PC-3 (cell line): ENCODE data around the gene C11orf86. TPM values are rescaled to one million over a fixed set of nuclear protein-coding genes. Genes with fewer than 3 reads are reported as not detected.

Source experiments
- ATAC-seq: fragments of 200-7000 bp; cut with Tn5 transposase; 2 replicates; pipeline ENCODE4 v1.9.1; 2020; ENCODE audit warnings: mild to moderate bottlenecking, moderate library complexity
- BruUV-seq: library from RNA; stranded (reverse); fragments of 400-500 nt; replicated peaks from 2 replicates; lab custom pipeline; 2021; lab: Mats Ljungman, UMichigan
- CTCF ChIA-PET: fragments of 300-600 bp; sonication (Branson Sonifier 250); formaldehyde crosslinking; loops from one replicate; lab custom pipeline; 2022; ENCODE audit warnings: antibody characterized with exemption; lab: Charles Lee
- POLR2A ChIA-PET: fragments of 300-600 bp; sonication (Branson Sonifier 250); formaldehyde crosslinking; loops from one replicate; lab custom pipeline; 2022; ENCODE audit warnings: antibody characterized with exemption; ENCODE audit not compliant: unreplicated experiment; lab: Charles Lee
- DNase-seq: peaks from one replicate; pipeline ENCODE4 v3.0.0-alpha.2; 2015
- H2AFZ ChIP-seq: fragments of 300-600 bp; sonication (generic); 2 replicates; pipeline ENCODE4 v1.6.0; 2016; ENCODE audit warnings: antibody characterized with exemption, low read length
- H3F3A ChIP-seq: fragments of 300-600 bp; sonication (generic); one replicate; pipeline ENCODE4 v1.6.0; 2017; ENCODE audit warnings: antibody characterized with exemption, low read length, control low read depth, mild to moderate bottlenecking; ENCODE audit not compliant: unreplicated experiment
- H3K27ac ChIP-seq: fragments of 300-600 bp; sonication (generic); 2 replicates; pipeline ENCODE4 v1.5.1; 2016; ENCODE audit warnings: mild to moderate bottlenecking, low read length
- H3K27me3 ChIP-seq: fragments of 300-600 bp; sonication (generic); 2 replicates; pipeline ENCODE4 v1.6.1; 2016; ENCODE audit warnings: low read length, mixed read lengths
- H3K36me3 ChIP-seq: fragments of 300-600 bp; sonication (generic); 2 replicates; pipeline ENCODE4 v1.6.1; 2016; ENCODE audit warnings: low read depth, mixed run types, low read length, mixed read lengths
- H3K4me1 ChIP-seq: fragments of 300-600 bp; sonication (generic); 2 replicates; pipeline ENCODE4 v1.5.1; 2016; ENCODE audit warnings: low read length; ENCODE audit not compliant: insufficient read depth
- H3K4me2 ChIP-seq: fragments of 300-600 bp; sonication (generic); 2 replicates; pipeline ENCODE4 v1.6.0; 2016; ENCODE audit warnings: low read length
- H3K4me3 ChIP-seq: fragments of 300-600 bp; sonication (generic); 2 replicates; pipeline ENCODE4 v1.5.1; 2016; ENCODE audit warnings: mild to moderate bottlenecking, low read length, mixed read lengths
- H3K79me2 ChIP-seq: fragments of 300-600 bp; sonication (generic); 2 replicates; pipeline ENCODE4 v1.6.1; 2017; ENCODE audit warnings: low read length, mixed read lengths
- H3K9ac ChIP-seq: fragments of 300-600 bp; sonication (generic); 2 replicates; pipeline ENCODE4 v1.6.0; 2016; ENCODE audit warnings: mild to moderate bottlenecking, low read length
- H3K9me2 ChIP-seq: fragments of 300-600 bp; sonication (generic); replicated peaks from 2 replicates; pipeline ENCODE4 v1.6.1; 2016; ENCODE audit warnings: mixed run types, low read length, mixed read lengths
- H3K9me3 ChIP-seq: fragments of 300-600 bp; sonication (generic); 2 replicates; pipeline ENCODE4 v1.6.1; 2016; ENCODE audit warnings: low read length, mixed read lengths
- H4K20me1 ChIP-seq: fragments of 300-600 bp; sonication (generic); 2 replicates; pipeline ENCODE4 v1.6.1; 2016; ENCODE audit warnings: low read length, mixed read lengths
- EZH2 ChIP-seq: fragments of 300-600 bp; sonication (generic); IDR thresholded peaks from one replicate; pipeline ENCODE4 v1.6.1; 2017; ENCODE audit warnings: antibody characterized with exemption, mild to moderate bottlenecking, low read length; ENCODE audit not compliant: unreplicated experiment
- EZH2phosphoT487 ChIP-seq: fragments of 300-600 bp; sonication (generic); IDR thresholded peaks from 2 replicates; pipeline ENCODE4 v1.6.1; 2018; ENCODE audit warnings: mild to moderate bottlenecking, antibody characterized with exemption, low read length, borderline replicate concordance
- intact Hi-C: fragments of 100-400 bp; cut with micrococcal nuclease; formaldehyde crosslinking; loops from 2 replicates; pipeline ENCODE4 v1.9.0; 2023
- total RNA-seq: library from RNA; depleted of rRNA; stranded (reverse); fragments of >200 nt; gene quantifications from 2 replicates; pipeline ENCODE4 v1.2.3, GENCODE V29; 2014
- TF ChIP-seq, protein P1 (sequence below): fragments of 300-600 bp; sonication (generic); conservative IDR thresholded peaks from 2 replicates; pipeline ENCODE4 v1.5.1; 2017; ENCODE audit warnings: antibody characterized with exemption, low read depth, mild to moderate bottlenecking, low read length

Gene C11orf86
- total RNA-seq, 1 experiment from 2014 or later: not detected

DNA sequence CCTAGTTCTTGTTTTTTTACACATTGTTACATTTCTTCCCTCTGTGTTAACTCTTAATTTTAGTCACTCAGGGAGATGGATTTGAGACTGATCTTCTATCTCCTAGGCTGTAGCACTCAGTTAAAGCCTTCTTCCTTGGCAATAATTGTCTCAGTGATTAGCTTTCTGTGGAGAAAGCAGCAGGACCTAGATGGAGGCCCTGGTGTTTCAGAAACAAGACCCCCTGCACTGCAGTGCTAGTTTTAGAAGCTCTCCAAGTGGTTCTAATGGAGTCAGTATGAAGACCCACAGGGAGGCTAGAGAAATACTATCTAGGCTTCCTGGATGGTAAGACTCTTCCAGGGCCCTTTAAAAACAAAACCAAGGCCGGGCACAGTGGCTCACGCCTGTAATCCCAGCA is 12.9 kb upstream of the C11orf86 start:
- Histone ChIP-seq H4K20me1 (no peaks in the 10 kb centered on the region), H3K4me1 (peaks cover 13% of the 10 kb centered on the region), H3K79me2 (no peaks in the 10 kb centered on the region), H3F3A (no peaks in the 10 kb centered on the region), H3K9me3 (no peaks in the 10 kb centered on the region), H3K9me2 (no peaks in the 10 kb centered on the region), H2AFZ (no peak overlapping the region), H3K4me2 (no peak overlapping the region), H3K9ac (no peak overlapping the region), H3K27ac (no peak overlapping the region), H3K27me3 (no peaks in the 10 kb centered on the region), H3K36me3 (no peaks in the 10 kb centered on the region), H3K4me3 (no peak overlapping the region)
- BruUV-seq: no TSS peak
- ATAC-seq: no peak
- no peak for DNase-seq
- ChIA-PET POLR2A (no interaction called here), CTCF (no interaction called here)
- TF ChIP-seq, protein P1, sequence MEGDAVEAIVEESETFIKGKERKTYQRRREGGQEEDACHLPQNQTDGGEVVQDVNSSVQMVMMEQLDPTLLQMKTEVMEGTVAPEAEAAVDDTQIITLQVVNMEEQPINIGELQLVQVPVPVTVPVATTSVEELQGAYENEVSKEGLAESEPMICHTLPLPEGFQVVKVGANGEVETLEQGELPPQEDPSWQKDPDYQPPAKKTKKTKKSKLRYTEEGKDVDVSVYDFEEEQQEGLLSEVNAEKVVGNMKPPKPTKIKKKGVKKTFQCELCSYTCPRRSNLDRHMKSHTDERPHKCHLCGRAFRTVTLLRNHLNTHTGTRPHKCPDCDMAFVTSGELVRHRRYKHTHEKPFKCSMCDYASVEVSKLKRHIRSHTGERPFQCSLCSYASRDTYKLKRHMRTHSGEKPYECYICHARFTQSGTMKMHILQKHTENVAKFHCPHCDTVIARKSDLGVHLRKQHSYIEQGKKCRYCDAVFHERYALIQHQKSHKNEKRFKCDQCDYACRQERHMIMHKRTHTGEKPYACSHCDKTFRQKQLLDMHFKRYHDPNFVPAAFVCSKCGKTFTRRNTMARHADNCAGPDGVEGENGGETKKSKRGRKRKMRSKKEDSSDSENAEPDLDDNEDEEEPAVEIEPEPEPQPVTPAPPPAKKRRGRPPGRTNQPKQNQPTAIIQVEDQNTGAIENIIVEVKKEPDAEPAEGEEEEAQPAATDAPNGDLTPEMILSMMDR: no peak
- TF ChIP-seq EZH2phosphoT487 (no peak), EZH2 (no peak)
- intact Hi-C loops: no loop called here

DNA sequence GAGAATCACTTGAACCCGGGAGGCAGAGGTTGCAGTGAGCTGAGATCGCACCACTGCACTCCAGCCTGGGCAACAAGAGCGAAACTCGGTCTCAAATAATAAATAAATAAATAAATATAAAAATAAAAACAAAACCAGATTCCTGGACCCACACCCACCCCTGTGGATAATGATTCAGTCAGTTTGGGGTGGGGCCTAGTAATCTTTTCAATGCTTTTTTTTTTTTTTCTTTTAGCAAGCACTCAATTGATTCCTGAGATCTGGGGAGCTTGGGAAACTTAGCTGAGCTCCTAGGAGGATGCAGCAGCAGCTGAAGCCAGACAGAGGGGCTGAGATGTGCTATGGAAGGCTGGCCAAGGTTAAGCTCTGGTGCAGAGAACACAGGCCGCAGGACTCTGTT is 12.3 kb upstream of the C11orf86 start:
- no peak overlapping the region for H3K4me3 ChIP-seq
- H3K9ac ChIP-seq: no peak overlapping the region
- POLR2A ChIA-PET: interaction anchor here (0.6 kb wide), 1 partner anchor 81 kb away, joined by 6 read pairs; no protein-coding TSS in a partner anchor
- no peaks in the 10 kb centered on the region for H3F3A ChIP-seq
- H3K9me3 ChIP-seq: no peaks in the 10 kb centered on the region
- CTCF ChIA-PET: no interaction called here
- H3K27me3 ChIP-seq: no peaks in the 10 kb centered on the region
- no peak overlapping the region for H3K27ac ChIP-seq
- no peaks in the 10 kb centered on the region for H3K79me2 ChIP-seq
- intact Hi-C loops: no loop called here
- no peaks in the 10 kb centered on the region for H3K9me2 ChIP-seq
- DNase-seq (no peak), ATAC-seq (no peak)
- no peak overlapping the region for H3K4me2 ChIP-seq
- peaks cover 13% of the 10 kb centered on the region for H3K4me1 ChIP-seq
- no TSS peak for BruUV-seq
- H4K20me1 ChIP-seq: no peaks in the 10 kb centered on the region
- no peaks in the 10 kb centered on the region for H3K36me3 ChIP-seq
- TF ChIP-seq EZH2phosphoT487: no peak
- TF ChIP-seq, protein P1: no peak
- no peak for TF ChIP-seq EZH2
- H2AFZ ChIP-seq: no peak overlapping the region

DNA sequence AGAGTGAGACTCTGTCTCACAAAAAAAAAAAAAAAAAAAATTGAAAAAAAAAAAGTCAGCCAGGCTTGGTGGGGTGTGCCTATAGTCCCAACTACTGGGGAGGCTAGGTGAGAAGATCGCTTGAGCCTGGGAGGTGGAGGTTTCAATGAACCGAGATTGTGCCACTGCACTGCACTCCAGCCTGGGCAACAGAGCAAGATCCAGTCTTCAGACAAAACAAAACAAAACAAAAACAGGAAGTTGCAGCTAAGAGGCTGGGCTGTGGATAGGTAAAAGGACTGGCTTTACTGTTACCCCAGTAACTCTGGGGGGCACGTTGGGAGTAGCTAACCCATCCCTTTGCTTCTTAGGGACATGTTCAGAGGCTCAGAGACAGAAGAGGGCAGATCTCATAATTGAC is 10.6 kb upstream of the C11orf86 start:
- no peaks in the 10 kb centered on the region for H3K9me3 ChIP-seq
- no peaks in the 10 kb centered on the region for H3F3A ChIP-seq
- TF ChIP-seq EZH2phosphoT487 (no peak), EZH2 (no peak)
- TF ChIP-seq, protein P1: no peak
- H2AFZ ChIP-seq: no peak overlapping the region
- H3K79me2 ChIP-seq: no peaks in the 10 kb centered on the region
- peaks cover 15% of the 10 kb centered on the region for H3K4me1 ChIP-seq
- intact Hi-C loops: no loop called here
- no peaks in the 10 kb centered on the region for H3K36me3 ChIP-seq
- no peak overlapping the region for H3K4me2 ChIP-seq
- no peak for DNase-seq
- H3K27me3 ChIP-seq: no peaks in the 10 kb centered on the region
- BruUV-seq: no TSS peak
- ATAC-seq: no peak
- no peak overlapping the region for H3K9ac ChIP-seq
- ChIA-PET CTCF (no interaction called here), POLR2A (no interaction called here)
- no peaks in the 10 kb centered on the region for H4K20me1 ChIP-seq
- no peak overlapping the region for H3K27ac ChIP-seq
- H3K4me3 ChIP-seq: no peak overlapping the region
- no peaks in the 10 kb centered on the region for H3K9me2 ChIP-seq
